ENCODE data around the gene GALNT18.

The GALNT18 gene

DNA sequence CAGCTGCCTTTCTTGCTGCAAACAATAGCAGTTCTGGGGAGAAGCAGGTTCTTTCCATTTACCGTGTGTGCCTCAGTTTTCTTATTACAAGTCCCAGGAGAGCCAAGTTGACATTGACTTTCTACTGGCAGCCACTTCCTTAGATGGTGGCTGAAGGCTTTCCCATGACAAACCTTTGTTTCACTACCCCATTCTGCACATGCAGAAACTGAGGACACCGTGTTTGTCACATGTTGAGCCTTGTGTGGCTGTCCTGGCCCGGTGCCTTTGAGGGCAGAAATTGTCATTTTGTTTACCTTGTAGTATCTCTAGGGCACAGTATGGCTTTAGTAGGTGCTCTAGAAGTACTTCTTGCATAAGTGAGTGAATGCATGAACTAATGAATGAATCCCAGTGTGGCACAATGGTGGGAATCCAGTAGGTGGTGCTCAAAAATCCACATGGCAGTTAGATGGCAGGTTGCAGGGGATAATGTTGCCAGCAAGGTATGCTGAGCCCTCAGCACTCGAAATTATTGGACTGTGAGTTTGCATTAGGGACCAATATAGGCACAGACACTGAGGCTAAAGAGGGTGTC, 370.3 kb downstream of the GALNT18 start:
- in situ Hi-C loops (cut with MboI; ENCODE audit: low sequenced_read_pairs), result no loop called here

DNA sequence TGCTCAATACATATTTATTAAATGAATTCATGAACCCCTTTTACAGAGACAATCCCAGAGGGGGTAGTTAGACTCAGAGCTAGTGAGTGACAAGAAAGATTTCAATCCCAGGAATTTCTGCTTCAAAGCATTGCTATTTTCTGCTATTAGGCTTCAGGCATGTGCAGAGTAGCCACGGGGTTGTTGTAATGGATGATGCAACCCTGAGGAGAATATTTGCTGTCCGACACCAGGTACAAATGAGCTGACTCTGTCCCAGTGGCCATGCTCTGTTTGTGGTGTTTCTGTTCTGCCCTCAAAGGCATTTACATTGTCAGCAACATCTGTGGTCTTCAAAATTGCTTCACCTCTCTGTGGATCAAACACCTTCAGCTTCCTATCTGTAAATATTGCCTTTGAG, 371.3 kb downstream of the GALNT18 start:
- in situ Hi-C loops (cut with MboI; ENCODE audit: low sequenced_read_pairs), result no loop called here

DNA sequence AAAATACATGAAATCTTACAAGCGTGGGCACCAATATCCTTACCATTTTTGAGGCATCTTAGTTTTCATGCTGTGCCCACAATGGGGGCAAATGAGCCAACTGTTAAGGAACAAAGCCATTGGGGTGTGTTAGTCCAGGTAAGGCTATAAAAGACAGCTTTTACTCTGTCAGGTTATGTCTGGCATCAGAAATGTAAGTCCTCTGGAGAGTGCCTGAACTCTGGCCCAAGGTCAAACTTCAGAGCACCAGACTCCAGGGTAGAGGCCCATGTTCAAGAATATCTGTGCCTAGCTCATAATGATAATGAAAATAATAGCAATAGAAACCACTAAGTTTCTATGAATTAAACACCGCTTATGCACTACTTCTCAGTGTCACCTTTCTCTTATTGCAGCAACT, 374.2 kb downstream of the GALNT18 start:
- in situ Hi-C loops (cut with MboI; ENCODE audit: low sequenced_read_pairs), result no loop called here

DNA sequence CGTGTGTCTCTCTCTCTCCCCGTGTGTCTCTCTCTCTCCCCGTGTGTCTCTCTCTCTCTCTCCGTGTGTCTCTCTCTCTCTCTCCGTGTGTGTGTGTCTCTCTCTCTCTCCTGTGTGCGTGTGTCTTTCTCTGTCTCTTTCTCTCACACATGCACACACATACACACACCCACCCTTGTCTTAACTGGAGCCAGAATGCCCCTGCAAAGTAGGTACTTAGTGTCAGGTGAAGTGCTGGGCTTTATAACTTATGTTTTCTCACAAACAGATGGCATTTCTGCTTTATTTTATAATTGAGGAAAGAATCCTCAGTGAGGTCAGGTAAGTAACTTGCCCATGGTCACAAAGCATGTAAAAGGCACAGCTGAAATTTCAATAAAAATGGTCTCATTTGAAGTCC, 374.7 kb downstream of the GALNT18 start:
- in situ Hi-C loops (cut with MboI; ENCODE audit: low sequenced_read_pairs), result no loop called here

DNA sequence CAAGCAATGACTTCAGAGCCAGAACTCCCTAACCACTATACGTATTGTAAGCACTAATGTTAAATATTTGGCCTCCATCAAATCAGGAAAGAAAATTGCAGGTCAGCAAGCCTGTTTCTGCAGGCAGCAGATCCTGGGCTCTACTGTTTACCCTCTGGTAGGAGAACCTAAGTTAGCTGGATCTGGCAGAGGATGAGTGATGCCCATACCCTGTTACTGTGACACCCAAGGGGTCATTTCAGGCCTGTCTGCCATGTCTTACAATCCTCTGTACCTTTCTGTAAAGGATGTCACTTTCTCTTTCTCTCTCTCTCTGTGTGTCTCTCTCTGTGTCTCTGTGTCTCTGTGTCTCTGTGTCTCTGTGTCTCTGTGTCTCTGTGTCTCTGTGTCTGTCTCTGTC, 375.6 kb downstream of the GALNT18 start:
- in situ Hi-C loops (cut with MboI; ENCODE audit: low sequenced_read_pairs), result no loop called here

DNA sequence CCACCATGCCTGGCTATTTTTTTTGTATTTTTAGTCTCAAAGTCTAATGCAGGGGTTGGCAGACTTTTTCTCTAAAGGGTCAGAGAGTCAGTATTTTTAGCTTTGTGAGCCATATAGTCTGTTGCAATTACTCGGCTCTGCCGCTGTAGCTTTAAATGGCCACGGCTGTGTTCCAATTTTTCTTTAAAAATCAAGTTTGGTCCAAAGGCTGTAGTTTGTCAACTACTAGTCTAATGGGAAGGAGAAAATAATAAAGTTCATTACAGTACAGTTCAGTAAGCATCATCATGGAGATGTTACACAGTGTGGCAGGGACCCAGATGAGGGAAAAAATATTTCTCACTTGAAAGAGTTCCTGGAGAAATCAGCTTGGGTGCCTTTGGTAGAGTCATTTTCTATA, 376.4 kb downstream of the GALNT18 start:
- in situ Hi-C loops (cut with MboI; ENCODE audit: low sequenced_read_pairs), result no loop called here

DNA sequence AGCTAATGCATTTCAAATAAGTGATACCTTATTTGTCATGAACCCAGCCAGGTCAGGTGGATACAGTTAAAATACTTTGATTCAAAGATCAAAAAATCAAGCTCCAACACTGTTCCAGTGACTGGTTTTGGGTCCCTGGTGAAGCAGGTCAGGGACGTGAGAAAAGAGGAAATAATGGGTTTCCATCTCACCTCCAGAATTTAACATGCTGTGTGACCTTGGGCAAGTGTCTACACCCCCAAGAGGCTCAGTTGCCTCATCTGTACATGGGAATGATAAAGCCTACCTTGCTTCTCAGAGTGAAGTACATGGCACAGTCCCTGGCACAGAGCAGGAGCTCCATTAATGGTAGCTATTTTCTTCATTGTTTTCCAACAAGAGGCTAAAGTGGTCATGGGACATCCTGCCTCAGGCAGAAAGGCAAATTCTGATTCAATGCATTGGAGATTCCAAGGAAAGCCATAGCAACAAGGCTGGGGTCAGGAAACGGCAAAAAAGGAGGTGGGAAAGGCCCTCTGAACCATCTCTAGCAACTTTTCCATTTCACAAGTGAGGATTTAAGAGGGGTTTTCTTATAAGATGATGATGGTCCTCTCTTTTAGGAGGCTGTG, 377.2 kb downstream of the GALNT18 start:
- in situ Hi-C loops (cut with MboI; ENCODE audit: low sequenced_read_pairs), result no loop called here

DNA sequence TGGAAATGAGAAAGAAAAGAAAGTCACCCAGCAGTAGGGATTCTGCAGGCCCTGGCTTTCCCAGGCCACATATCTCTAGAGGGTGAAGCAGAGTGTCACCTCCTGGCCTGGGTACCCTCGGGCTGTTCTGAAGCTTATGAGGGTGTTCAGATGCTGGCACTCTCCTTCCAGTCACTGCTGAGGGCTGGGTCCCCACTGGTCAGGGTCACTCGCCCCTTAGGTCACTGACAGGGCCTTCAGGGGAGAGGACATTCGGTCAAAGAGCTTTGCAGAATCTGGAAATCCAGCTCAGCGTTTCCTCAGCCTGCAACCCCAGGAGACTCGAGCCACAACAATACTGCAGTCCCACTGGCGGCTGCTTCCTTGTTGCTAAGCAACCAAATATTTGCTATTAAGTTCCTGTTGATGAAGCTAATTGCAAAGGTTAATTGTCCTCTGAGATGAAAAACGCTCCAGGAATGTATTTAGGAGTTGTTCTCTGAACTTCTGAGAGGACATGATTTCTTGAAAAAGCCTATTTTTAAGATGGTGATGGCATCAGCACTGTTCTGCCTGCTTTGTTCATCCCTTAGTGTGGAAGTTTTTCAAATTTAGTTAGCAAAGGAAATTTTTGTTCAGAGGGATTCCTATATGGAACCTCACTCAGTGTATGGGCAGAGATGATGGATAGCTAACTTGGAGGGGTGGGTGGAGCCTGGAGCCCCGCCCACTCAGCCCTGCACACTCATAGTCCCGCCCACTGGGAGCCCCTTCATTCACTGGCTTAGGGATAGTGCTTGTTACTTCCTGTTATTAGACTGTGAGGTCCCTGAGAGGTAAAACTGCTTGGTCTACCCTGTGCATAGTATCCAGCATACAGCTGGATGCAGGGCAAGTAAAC, 378.0 kb downstream of the GALNT18 start:
- in situ Hi-C loops (cut with MboI; ENCODE audit: low sequenced_read_pairs), result no loop called here

DNA sequence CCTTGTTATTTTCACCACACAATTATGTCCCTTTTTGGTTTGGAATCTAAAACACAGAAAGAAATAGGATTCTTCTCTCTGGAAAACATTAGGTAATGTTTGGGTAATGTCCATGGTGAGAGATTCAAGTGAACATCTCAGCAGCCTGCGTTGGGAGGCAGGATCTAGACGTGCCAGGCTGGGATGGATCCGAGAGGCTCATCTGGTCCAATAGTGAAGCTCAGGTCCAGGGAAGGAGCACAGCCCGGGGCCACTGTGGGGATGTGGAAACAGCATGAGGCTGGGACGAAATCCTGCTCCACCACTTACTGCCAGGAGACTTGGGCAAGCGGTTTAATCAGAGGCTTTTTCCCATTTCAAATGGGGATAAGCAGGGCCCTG, 378.6 kb downstream of the GALNT18 start:
- in situ Hi-C loops (cut with MboI; ENCODE audit: low sequenced_read_pairs), result no loop called here

DNA sequence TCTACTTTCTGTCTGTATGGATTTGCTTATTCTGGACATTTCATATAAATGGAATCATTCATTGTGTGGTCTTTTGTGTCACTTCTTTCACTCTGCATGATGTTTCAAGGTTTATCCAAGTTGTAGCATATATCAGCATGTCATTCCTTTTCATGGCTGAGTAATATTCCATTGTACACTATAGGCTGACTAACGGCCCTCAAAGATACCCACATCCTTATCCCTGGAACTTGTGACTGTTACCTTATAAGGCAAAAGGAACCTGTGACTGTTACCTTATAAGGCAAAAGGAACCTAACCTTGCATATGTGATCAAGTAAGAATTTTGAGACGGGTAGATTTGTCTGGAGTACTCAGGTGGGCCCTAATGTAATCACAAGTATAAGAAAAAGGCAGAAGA, 380.5 kb downstream of the GALNT18 start:
- in situ Hi-C loops (cut with MboI; ENCODE audit: low sequenced_read_pairs), result no loop called here

DNA sequence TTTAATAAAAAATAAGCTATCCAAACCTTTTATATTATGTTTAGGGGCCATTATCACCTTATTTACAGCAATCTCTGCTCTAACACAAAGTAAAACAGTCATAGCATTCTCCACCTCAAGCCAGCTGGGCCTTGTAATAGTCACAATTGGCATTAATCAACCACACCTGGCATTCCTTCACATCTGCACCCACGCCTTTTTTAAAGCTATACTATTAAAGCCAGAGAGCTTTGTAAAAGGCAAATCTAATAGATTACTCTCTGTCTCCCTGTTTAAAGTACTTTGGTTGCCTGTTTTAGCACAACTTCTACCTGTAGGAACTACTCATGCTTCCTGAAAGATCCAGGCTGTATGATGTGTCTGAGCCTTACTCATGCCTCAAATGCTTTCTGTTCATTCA, 381.8 kb downstream of the GALNT18 start:
- in situ Hi-C loops (cut with MboI; ENCODE audit: low sequenced_read_pairs), result no loop called here

DNA sequence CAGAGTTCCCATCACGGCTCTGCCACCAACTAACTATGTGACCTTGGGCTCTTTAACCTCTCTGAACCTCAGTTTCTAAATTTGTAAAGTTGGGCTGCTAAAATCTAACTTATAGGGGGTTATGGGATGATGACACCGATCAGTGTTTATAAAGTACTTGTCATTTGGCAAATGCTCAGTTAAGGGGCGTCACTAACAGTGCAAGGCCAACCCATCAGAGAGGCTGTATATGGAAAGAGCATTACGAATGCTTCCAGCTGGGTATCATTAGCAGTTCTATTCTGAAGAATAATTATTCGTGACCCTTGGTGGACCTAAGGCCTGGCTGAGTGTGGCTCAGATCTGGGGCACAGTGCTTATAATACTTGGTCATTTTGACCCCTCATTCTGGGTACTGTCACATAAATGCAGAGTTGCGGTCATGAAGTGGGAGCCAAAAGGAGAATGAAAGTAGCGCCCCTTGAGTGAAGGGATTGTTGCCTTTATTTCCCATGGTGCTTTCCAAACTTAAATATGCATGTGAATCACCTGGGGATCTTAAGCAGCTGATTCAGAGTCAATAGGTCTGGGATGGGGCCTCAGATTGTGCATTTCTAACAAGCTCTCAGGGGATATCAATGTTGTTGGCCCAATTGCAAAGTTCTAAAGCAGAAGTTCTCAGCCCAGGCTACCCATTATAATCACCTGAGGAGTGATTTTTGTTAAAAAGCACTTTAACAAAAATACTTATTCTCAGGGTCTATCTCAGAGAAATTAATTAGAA, 384.6 kb downstream of the GALNT18 start:
- in situ Hi-C loops (cut with MboI; ENCODE audit: low sequenced_read_pairs), result no loop called here

DNA sequence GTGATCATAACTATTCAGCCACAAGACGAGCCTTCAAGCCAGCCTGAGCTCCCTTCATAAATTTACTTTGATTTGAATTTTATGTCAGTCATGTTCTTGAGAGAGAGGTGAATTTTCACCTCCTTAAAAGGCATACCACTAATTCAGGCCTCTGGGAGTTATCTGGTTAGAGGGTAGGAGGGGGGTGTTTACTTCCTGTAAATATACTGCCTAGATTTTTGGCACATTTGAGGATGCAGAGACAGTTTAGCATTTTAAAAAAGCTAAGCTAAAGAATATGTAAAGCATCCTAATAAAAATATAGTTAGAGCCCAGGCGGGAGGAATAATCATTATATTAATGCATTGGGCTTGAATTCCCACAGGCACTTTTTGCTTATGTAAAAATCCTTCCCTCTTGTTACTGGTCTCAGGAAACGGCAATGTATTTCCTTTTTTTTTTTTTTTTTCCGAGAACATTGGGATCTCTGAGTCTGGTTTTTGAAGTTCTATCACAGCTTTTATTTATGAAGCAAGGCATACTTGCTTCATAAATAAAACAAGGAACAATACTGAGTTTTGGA, 385.2 kb downstream of the GALNT18 start:
- in situ Hi-C loops (cut with MboI; ENCODE audit: low sequenced_read_pairs), result no loop called here

GRCh38 chr11:11231763-11232162, 390.0 kb downstream of the GALNT18 start:
- in situ Hi-C loops (cut with MboI; ENCODE audit: low sequenced_read_pairs), result no loop called here

GRCh38 chr11:11230802-11231562, 390.8 kb downstream of the GALNT18 start:
- in situ Hi-C loops (cut with MboI; ENCODE audit: low sequenced_read_pairs), result no loop called here

- in situ Hi-C loops (cut with MboI; ENCODE audit: low sequenced_read_pairs), result no loop called here
Measured at GRCh38 chr11:11230087-11230486, 391.7 kb downstream of the GALNT18 start.

DNA sequence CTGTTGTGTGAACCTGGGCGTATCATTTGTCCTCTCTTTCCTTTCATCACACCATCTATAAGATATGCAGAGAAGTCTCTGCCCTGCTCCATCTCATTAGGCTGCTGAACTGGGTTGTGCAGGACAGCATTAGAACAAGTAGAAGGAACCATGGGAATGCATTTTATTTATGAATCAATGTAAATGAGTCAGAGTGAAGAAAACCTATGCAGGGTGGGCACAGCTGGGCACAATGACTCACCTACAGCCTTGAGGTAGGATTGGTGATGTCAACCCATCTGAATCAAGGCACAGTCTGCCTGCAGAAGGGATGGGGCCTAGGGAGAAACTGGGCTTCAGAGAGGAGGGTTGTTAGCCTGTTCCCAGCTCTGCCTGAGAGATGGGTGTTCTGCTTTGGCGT, 392.2 kb downstream of the GALNT18 start:
- in situ Hi-C loops (cut with MboI; ENCODE audit: low sequenced_read_pairs), result no loop called here

- in situ Hi-C loops (cut with MboI; ENCODE audit: low sequenced_read_pairs), result no loop called here
Measured at GRCh38 chr11:11227296-11228085, 394.3 kb downstream of the GALNT18 start.
